Measurements from ENCODE around the gene DNAJC22.
"Not testable (repeated sequence)": the region's sequence is repeated elsewhere in the genome, so short reads cannot be mapped to it uniquely, and the experiment has no call there.

Gene DNAJC22

GRCh38 chr12:49369411-49370145 lies 22.9 kb downstream of the DNAJC22 start:
- DNase-seq (ENCODE audit: extremely low read depth, low read depth), result no peak
- TF ChIP-seq, protein P1, sequence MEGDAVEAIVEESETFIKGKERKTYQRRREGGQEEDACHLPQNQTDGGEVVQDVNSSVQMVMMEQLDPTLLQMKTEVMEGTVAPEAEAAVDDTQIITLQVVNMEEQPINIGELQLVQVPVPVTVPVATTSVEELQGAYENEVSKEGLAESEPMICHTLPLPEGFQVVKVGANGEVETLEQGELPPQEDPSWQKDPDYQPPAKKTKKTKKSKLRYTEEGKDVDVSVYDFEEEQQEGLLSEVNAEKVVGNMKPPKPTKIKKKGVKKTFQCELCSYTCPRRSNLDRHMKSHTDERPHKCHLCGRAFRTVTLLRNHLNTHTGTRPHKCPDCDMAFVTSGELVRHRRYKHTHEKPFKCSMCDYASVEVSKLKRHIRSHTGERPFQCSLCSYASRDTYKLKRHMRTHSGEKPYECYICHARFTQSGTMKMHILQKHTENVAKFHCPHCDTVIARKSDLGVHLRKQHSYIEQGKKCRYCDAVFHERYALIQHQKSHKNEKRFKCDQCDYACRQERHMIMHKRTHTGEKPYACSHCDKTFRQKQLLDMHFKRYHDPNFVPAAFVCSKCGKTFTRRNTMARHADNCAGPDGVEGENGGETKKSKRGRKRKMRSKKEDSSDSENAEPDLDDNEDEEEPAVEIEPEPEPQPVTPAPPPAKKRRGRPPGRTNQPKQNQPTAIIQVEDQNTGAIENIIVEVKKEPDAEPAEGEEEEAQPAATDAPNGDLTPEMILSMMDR (IDR thresholded peaks at IDR 0.05; ENCODE audit: low read depth, low read length), result peak; percentile 36

- TF ChIP-seq, protein P1 (IDR thresholded peaks at IDR 0.05; ENCODE audit: low read depth, low read length), result no peak
- no peak for DNase-seq (ENCODE audit: extremely low read depth, low read depth)
These were observed 23.9 kb downstream of the DNAJC22 start for GRCh38 chr12:49370539-49370938.

GRCh38 chr12:49375406-49375805 lies 28.7 kb downstream of the DNAJC22 start:
- DNase-seq (ENCODE audit: extremely low read depth, low read depth), result no peak
- TF ChIP-seq, protein P1 (IDR thresholded peaks at IDR 0.05; ENCODE audit: low read depth, low read length), result no peak

GRCh38 chr12:49377386-49377785 lies 30.7 kb downstream of the DNAJC22 start:
- no peak for DNase-seq (ENCODE audit: extremely low read depth, low read depth)
- TF ChIP-seq, protein P1 (IDR thresholded peaks at IDR 0.05; ENCODE audit: low read depth, low read length), result no peak

GRCh38 chr12:49380184-49380583 lies 33.5 kb downstream of the DNAJC22 start:
- not testable (repeated sequence) for DNase-seq (ENCODE audit: extremely low read depth, low read depth)

DNA sequence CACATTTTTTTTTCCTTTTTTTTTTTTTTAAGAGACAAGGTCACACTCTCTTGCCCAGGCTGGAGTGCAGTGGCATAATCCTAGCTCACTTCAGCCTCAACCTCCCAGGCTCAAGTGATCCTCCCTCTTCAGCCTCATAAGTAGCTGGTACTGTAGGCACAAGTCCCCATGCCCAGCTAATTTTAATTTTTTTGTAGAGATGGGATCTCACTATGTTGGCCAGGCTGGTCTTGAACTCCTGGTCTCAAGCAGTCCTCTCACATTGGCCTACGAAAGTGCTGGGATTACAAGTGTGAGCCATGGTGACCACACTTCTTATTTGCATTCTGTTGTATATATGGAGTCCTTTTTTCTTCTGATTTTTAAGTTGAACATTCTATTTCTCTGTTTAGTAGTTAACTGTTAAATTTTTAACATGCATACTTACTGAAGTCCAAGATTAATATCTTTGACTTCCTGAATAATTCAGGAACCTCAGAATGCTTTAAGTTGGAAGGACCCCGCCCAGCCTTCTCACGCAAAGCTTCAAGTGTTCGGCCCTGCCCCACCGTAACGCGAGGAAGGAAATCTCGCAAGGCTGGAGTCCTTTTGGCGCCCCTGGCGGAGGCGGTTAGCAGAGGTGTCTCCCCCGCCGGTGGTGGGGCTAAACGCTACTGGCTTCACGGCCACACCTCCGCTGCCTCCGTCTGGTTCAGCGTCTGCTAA lies 42.1 kb downstream of the DNAJC22 start:
- TF ChIP-seq, protein P1 (IDR thresholded peaks at IDR 0.05; ENCODE audit: low read depth, low read length), result no peak
- DNase-seq (ENCODE audit: extremely low read depth, low read depth), result no peak

DNA sequence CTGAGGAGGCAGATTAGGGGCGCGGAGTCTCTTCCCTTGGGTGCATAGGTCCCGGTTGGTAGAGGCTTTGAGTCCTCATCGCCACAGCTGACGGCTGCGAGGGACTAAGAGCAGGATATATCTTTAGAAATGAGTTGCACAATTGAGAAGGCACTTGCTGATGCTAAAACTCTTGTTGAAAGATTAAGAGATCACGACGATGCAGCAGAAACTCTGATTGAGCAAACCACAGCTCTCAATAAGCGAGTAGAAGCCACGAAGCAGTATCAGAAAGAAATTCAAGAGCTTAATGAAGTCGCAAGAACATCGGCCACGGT lies 42.7 kb downstream of the DNAJC22 start:
- TF ChIP-seq, protein P1 (IDR thresholded peaks at IDR 0.05; ENCODE audit: low read depth, low read length), result no peak
- no peak for DNase-seq (ENCODE audit: extremely low read depth, low read depth)

Measured in AG09319 (cell line).